ENCODE results near the gene STEAP1B.
A peak's percentile ranks its signal among the peaks of the same experiment; 100 is the strongest.

Gene STEAP1B

DNA sequence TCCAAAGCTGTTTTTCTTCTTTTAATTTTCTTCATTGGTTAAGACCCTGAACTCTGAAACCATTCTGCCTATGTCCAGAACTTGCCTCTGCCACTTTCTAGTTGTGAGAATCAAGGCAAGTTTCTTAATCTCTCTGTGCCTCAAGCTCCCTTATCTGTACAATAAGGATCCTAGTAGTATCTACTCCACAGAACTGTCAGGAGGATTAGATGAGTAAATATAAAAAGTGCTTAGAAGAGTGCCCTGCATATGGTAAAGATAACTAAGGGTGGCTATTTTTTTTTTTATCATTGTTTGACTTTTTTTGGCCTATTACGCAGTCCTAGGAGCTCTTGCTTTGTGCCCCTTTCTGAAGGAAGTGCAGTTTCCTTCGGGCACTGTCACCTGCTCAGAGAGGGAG, 96.6 kb downstream of the STEAP1B start:
- Histone ChIP-seq H3K9me3 (ENCODE audit: insufficient read depth, low read depth, low read length) (peaks cover 2% of the 10 kb centered on the region), H3K4ac (ENCODE audit: low read depth, low read length) (no peak overlapping the region), H3K36me3 (ENCODE audit: control insufficient read depth in 1 of 2, insufficient read depth in 2 of 2, low read length in 2 of 2) (no peaks in the 10 kb centered on the region), H4K12ac (ENCODE audit: low read depth, low read length) (no peak overlapping the region), H3K14ac (ENCODE audit: low read length) (no peak overlapping the region), H3K4me3 (ENCODE audit: low read depth, low read length) (no peak overlapping the region), H4K91ac (ENCODE audit: low read depth, low read length) (no peak overlapping the region), H4K8ac (ENCODE audit: low read depth, low read length) (no peak overlapping the region), H3K4me1 (ENCODE audit: control insufficient read depth in 1 of 2, insufficient read depth in 2 of 2, low read length in 2 of 2) (peaks cover 3% of the 10 kb centered on the region in 2 experiments), H3K9ac (ENCODE audit: low read length) (no peak overlapping the region), H2BK12ac (ENCODE audit: low read length) (peak overlapping the region; percentile 32), H3K18ac (ENCODE audit: low read length) (no peak overlapping the region), H3K27me3 (ENCODE audit: insufficient read depth, low read length) (no peaks in the 10 kb centered on the region), H2AFZ (ENCODE audit: insufficient read depth, low read length, poor library complexity) (no peak overlapping the region), H2BK5ac (ENCODE audit: low read depth, low read length, poor library complexity) (no peak overlapping the region), H3K79me1 (ENCODE audit: low read length) (no peaks in the 10 kb centered on the region), H2BK120ac (ENCODE audit: insufficient read depth, low read length, poor library complexity) (no peak overlapping the region), H3K79me2 (ENCODE audit: control insufficient read depth, insufficient read depth, low read length, poor library complexity) (no peaks in the 10 kb centered on the region), H3K4me2 (ENCODE audit: low read length) (no peak overlapping the region), H2AK5ac (ENCODE audit: low read length) (no peak overlapping the region), H3K27ac (ENCODE audit: low read depth, low read length) (no peak overlapping the region), H3K23ac (ENCODE audit: low read length) (no peak overlapping the region)
- no CpG with 5 or more reads among the region's 2 CpGs for WGBS (ENCODE audit: extremely low coverage, insufficient coverage, insufficient read length)
- no peak for DNase-seq

DNA sequence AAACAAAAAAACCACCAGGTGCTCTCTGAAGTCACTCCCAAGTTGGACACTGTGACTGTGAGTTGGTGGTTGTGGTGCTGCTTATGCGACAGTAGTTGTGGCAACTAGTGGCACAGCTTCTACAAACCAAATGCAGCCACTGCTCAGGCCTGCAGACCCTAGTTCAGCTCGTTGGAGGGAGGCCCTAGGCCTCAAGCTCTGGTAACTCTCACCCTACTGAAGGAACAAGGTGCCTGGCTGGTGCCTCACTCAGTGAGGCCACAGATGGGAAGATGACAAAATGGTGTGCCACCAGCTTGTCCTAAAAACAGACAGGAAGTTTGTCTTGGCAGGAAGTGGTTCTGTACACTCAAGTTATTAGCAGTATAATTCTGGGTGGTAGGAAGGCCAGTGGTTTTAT, 97.7 kb downstream of the STEAP1B start:
- H2AK5ac ChIP-seq (ENCODE audit: low read length) = no peak overlapping the region
- WGBS (ENCODE audit: extremely low coverage, insufficient coverage, insufficient read length) = no CpG with 5 or more reads among the region's 2 CpGs
- DNase-seq = no peak

DNA sequence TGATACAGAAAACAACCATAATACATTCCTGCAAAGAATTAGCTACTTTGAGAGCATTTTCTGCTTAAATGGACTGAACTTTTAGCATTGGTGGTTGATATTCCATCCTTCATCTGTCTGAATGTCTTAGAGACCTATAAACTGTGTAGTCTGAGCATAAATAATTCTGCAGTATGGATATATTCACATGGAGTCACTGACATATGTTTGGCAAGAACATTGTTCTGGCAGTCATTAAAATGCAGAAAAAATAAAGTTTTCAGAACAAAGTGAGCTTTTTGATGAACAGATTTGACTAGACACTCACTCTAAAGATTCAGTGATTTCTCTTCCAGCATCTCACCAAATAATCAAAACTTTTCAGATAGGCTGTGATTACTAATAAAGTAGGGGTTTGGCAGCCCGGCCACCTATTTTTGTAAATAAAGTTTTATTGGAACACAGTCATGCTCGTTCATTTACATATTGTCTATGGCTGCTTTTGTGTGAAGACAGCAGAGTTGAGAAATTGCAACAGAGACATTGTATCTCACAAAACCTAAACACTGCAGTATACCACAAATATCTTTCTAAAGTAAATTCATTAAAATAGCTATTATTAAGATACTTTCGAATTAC, 98.9 kb downstream of the STEAP1B start:
- no peak overlapping the region for H2BK5ac ChIP-seq (ENCODE audit: low read depth, low read length, poor library complexity)
- peaks cover 3% of the 10 kb centered on the region in 2 experiments for H3K4me1 ChIP-seq (ENCODE audit: control insufficient read depth in 1 of 2, insufficient read depth in 2 of 2, low read length in 2 of 2)
- H3K4me2 ChIP-seq (ENCODE audit: low read length) = no peak overlapping the region
- no peak overlapping the region for H2AFZ ChIP-seq (ENCODE audit: insufficient read depth, low read length, poor library complexity)
- H3K23ac ChIP-seq (ENCODE audit: low read length) = no peak overlapping the region
- no peak overlapping the region for H2BK120ac ChIP-seq (ENCODE audit: insufficient read depth, low read length, poor library complexity)
- no peak overlapping the region for H4K12ac ChIP-seq (ENCODE audit: low read depth, low read length)
- H3K27me3 ChIP-seq (ENCODE audit: insufficient read depth, low read length) = no peaks in the 10 kb centered on the region
- H3K9me3 ChIP-seq (ENCODE audit: insufficient read depth, low read depth, low read length) = peaks cover 2% of the 10 kb centered on the region
- no peak overlapping the region for H3K4ac ChIP-seq (ENCODE audit: low read depth, low read length)
- no peak overlapping the region for H3K27ac ChIP-seq (ENCODE audit: low read depth, low read length)
- no peak overlapping the region for H3K14ac ChIP-seq (ENCODE audit: low read length)
- H3K4me3 ChIP-seq (ENCODE audit: low read depth, low read length) = no peak overlapping the region
- H3K9ac ChIP-seq (ENCODE audit: low read length) = no peak overlapping the region
- H3K79me1 ChIP-seq (ENCODE audit: low read length) = no peaks in the 10 kb centered on the region
- H2AK5ac ChIP-seq (ENCODE audit: low read length) = no peak overlapping the region
- no peak overlapping the region for H3K18ac ChIP-seq (ENCODE audit: low read length)
- no peak overlapping the region for H4K91ac ChIP-seq (ENCODE audit: low read depth, low read length)
- DNase-seq = no peak
- no peak overlapping the region for H2BK12ac ChIP-seq (ENCODE audit: low read length)
- no peak overlapping the region for H4K8ac ChIP-seq (ENCODE audit: low read depth, low read length)
- H3K36me3 ChIP-seq (ENCODE audit: control insufficient read depth in 1 of 2, insufficient read depth in 2 of 2, low read length in 2 of 2) = no peaks in the 10 kb centered on the region
- no CpG with 5 or more reads among the region's 3 CpGs for WGBS (ENCODE audit: extremely low coverage, insufficient coverage, insufficient read length)
- H3K79me2 ChIP-seq (ENCODE audit: control insufficient read depth, insufficient read depth, low read length, poor library complexity) = no peaks in the 10 kb centered on the region

More for the DNA sequence above, 97.7 kb downstream of the STEAP1B start:
- Histone ChIP-seq H3K27me3 (ENCODE audit: insufficient read depth, low read length) (no peaks in the 10 kb centered on the region), H4K12ac (ENCODE audit: low read depth, low read length) (no peak overlapping the region), H4K91ac (ENCODE audit: low read depth, low read length) (no peak overlapping the region), H3K23ac (ENCODE audit: low read length) (no peak overlapping the region), H3K4me2 (ENCODE audit: low read length) (no peak overlapping the region), H2BK12ac (ENCODE audit: low read length) (no peak overlapping the region), H2BK5ac (ENCODE audit: low read depth, low read length, poor library complexity) (no peak overlapping the region), H3K14ac (ENCODE audit: low read length) (no peak overlapping the region), H3K9me3 (ENCODE audit: insufficient read depth, low read depth, low read length) (peaks cover 2% of the 10 kb centered on the region), H3K18ac (ENCODE audit: low read length) (no peak overlapping the region), H4K8ac (ENCODE audit: low read depth, low read length) (no peak overlapping the region), H2AFZ (ENCODE audit: insufficient read depth, low read length, poor library complexity) (no peak overlapping the region), H3K4me3 (ENCODE audit: low read depth, low read length) (no peak overlapping the region), H3K4me1 (ENCODE audit: control insufficient read depth in 1 of 2, insufficient read depth in 2 of 2, low read length in 2 of 2) (peaks cover 3% of the 10 kb centered on the region in 2 experiments), H2BK120ac (ENCODE audit: insufficient read depth, low read length, poor library complexity) (no peak overlapping the region), H3K79me2 (ENCODE audit: control insufficient read depth, insufficient read depth, low read length, poor library complexity) (no peaks in the 10 kb centered on the region), H3K27ac (ENCODE audit: low read depth, low read length) (no peak overlapping the region), H3K79me1 (ENCODE audit: low read length) (no peaks in the 10 kb centered on the region), H3K4ac (ENCODE audit: low read depth, low read length) (no peak overlapping the region), H3K9ac (ENCODE audit: low read length) (no peak overlapping the region), H3K36me3 (ENCODE audit: control insufficient read depth in 1 of 2, insufficient read depth in 2 of 2, low read length in 2 of 2) (no peaks in the 10 kb centered on the region)

DNA sequence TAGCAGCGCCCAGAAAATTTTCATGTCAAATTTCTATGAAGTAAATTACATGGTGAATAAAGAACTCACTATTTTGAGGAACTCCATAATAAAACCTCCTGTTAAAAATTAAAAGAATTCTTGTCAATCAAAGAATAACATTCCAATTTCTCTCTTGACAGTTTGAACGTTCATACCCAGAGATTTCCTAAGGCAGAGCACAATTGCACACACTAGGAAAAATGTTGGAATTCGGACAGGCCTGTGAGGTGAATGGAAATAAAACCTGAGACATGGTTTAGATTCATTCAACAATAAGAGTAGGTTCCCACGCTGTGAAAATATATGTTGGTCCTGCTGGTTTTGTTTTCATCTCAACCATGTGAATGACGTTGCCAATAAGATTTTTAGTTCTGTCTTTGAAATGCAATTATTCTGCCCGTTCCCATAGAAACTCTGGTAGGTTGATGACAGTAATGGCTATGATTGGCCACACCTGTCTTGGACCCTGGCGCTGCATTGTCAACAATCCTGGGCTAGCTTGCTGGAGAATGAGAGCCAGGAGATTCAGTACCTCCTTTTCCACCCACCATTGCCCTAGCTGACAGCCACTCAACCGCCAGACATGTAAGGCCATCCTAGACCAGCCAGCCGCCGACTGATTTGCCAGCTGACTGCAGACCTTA, 99.7 kb downstream of the STEAP1B start:
- Histone ChIP-seq H3K36me3 (ENCODE audit: control insufficient read depth in 1 of 2, insufficient read depth in 2 of 2, low read length in 2 of 2) (no peaks in the 10 kb centered on the region), H2BK5ac (ENCODE audit: low read depth, low read length, poor library complexity) (no peak overlapping the region), H2BK12ac (ENCODE audit: low read length) (no peak overlapping the region), H2AFZ (ENCODE audit: insufficient read depth, low read length, poor library complexity) (no peak overlapping the region), H3K79me1 (ENCODE audit: low read length) (no peaks in the 10 kb centered on the region), H3K4me1 (ENCODE audit: control insufficient read depth in 1 of 2, insufficient read depth in 2 of 2, low read length in 2 of 2) (peaks cover 3% of the 10 kb centered on the region in 2 experiments), H3K9me3 (ENCODE audit: insufficient read depth, low read depth, low read length) (peaks cover 2% of the 10 kb centered on the region), H4K12ac (ENCODE audit: low read depth, low read length) (no peak overlapping the region), H3K14ac (ENCODE audit: low read length) (no peak overlapping the region), H3K79me2 (ENCODE audit: control insufficient read depth, insufficient read depth, low read length, poor library complexity) (no peaks in the 10 kb centered on the region), H3K4me3 (ENCODE audit: low read depth, low read length) (no peak overlapping the region), H3K4ac (ENCODE audit: low read depth, low read length) (no peak overlapping the region), H2BK120ac (ENCODE audit: insufficient read depth, low read length, poor library complexity) (no peak overlapping the region), H3K18ac (ENCODE audit: low read length) (no peak overlapping the region), H3K27me3 (ENCODE audit: insufficient read depth, low read length) (no peaks in the 10 kb centered on the region), H3K9ac (ENCODE audit: low read length) (no peak overlapping the region), H4K91ac (ENCODE audit: low read depth, low read length) (no peak overlapping the region), H3K4me2 (ENCODE audit: low read length) (no peak overlapping the region), H4K8ac (ENCODE audit: low read depth, low read length) (no peak overlapping the region), H2AK5ac (ENCODE audit: low read length) (no peak overlapping the region), H3K27ac (ENCODE audit: low read depth, low read length) (no peak overlapping the region), H3K23ac (ENCODE audit: low read length) (no peak overlapping the region)
- WGBS (ENCODE audit: extremely low coverage, insufficient coverage, insufficient read length) = no CpG with 5 or more reads among the region's 10 CpGs
- no peak for DNase-seq
